AG04449 (cell line): ENCODE measurements around the gene CMIP.
A peak's percentile ranks its signal among the peaks of the same experiment; 100 is the strongest.

Experiments used
- CTCF ChIA-PET: fragments of 350-600 bp; formaldehyde crosslinking; extraction: SDS; loops from one replicate; lab custom pipeline; 2021; ENCODE audit warnings: antibody characterized with exemption; lab: Yijun Ruan, JAX
- POLR2A ChIA-PET: fragments of 400-600, 350-600 bp; formaldehyde crosslinking; extraction: SDS; loops from one replicate; lab custom pipeline; 2020; ENCODE audit warnings: antibody characterized with exemption, inconsistent platforms; lab: Yijun Ruan, JAX
- DNase-seq: peaks from one replicate; pipeline ENCODE4 v3.0.0-alpha.2; 2010; ENCODE audit warnings: low read depth, low spot score
- H3K4me3 ChIP-seq: 2 replicates; pipeline ENCODE4 v1.5.1; 2011; ENCODE audit warnings: low read depth, mild to moderate bottlenecking, control low read depth, low read length
- TF ChIP-seq, protein P1 (sequence below): IDR thresholded peaks from one replicate; pipeline ENCODE4 v1.5.1; 2011; ENCODE audit warnings: mild to moderate bottlenecking, moderate library complexity, low read length, control low read depth, inconsistent platforms; ENCODE audit not compliant: insufficient read depth; ENCODE audit errors: missing control alignments

CMIP gene

DNA sequence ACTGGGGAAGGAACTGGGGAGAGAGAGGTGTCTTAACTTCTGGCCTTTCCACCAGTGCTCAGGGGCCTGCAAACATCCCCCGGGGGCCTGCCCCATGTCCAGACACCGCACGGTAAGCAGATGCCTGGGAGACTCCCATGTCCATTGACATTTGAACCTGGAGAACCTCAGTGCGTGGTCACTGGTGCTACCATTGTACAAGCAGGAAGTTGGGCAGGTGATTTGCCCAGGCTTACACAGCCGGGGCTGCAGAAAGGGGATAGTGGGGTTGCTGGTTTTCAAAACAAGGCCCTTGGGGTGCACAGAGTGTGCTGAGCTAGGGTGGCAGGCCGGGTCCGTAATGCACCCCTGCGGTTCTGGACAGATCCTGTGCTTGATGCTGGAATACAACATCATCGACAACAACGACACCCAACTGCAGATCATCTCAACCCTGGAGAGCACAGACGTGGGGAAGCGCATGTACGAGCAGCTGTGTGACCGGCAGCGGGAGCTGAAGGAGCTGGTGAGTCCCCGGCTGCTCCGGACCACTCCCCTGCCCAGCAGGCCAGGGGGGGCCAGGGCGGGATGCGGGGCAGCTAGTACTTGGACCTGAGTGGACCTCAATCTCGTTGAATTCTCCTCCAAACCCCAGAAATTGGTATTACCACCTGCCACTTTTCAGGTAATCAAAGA, 256.8 kb downstream of the CMIP start:
- TF ChIP-seq, protein P1, sequence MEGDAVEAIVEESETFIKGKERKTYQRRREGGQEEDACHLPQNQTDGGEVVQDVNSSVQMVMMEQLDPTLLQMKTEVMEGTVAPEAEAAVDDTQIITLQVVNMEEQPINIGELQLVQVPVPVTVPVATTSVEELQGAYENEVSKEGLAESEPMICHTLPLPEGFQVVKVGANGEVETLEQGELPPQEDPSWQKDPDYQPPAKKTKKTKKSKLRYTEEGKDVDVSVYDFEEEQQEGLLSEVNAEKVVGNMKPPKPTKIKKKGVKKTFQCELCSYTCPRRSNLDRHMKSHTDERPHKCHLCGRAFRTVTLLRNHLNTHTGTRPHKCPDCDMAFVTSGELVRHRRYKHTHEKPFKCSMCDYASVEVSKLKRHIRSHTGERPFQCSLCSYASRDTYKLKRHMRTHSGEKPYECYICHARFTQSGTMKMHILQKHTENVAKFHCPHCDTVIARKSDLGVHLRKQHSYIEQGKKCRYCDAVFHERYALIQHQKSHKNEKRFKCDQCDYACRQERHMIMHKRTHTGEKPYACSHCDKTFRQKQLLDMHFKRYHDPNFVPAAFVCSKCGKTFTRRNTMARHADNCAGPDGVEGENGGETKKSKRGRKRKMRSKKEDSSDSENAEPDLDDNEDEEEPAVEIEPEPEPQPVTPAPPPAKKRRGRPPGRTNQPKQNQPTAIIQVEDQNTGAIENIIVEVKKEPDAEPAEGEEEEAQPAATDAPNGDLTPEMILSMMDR = no peak
- no peak for DNase-seq
- ChIA-PET CTCF (no interaction called here), POLR2A (no interaction called here)
- H3K4me3 ChIP-seq = no peak overlapping the region

DNA sequence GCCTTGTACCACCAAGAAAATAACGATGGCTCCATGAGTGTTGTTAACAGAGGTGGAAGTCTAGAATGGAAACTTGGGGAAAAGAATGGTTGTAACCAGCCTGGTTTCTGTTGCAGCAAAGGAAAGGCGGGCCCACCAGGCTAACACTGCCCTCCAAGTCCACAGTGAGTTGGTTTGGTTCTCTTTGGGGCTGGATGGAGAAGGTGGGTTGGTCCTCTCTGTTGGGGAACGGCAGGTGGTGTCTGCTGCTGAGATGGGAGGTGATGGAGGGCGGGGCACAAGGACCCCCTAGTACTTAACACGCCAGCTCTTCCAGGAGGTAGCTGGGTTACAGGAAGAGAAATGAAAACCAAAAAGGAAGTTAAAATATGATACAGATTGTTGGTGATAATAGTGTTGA, 257.9 kb downstream of the CMIP start:
- CTCF ChIA-PET = interaction anchor here (1.2 to 1.4 kb wide), 3 partner anchors 9 to 11 kb away, joined by 3 to 4 read pairs (median 3); no protein-coding TSS in a partner anchor
- no peak for DNase-seq

DNA sequence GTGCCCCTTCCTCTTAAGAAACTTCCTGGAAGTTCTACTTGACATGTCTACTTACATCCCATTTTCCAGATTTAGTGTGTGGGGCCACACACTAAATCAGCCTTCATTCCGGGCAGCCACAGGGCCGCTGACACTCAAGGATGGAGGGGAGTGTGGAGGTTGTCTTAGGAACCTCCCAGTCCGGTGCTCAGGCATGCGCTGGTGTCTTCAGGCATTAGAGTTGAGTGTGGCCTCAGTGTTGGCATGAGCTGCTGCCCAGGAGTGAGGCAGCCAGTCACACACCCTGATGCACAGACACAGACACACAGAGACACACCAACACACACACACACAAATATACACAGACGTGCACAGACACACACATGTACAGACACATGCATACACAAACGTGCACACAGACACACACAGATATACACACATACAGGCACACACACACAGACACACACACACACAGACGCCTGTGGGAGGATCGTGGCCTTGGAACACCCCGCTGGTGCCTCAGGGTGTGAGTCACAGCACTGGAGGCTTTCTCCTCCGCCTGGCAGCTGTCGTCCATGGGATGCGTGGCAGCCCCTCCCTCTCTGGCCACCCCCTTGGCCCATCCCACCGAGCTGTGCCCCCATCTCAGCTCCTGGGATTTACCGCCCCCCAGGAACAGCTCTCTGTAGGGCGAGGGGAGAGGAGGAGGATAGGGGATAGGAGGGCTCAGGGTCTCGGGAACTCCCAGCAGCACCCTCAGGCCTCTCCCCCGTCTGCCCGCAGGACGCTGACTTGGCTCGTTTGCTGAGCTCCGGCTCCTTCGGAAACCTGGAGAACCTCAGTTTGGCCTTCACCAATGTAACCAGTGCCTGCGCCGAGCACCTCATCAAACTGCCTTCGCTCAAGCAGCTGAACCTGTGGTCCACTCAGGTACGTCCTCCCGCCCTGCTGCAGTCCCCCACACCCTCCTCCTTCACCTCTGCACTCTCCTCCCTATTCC, 258.9 kb downstream of the CMIP start:
- ChIA-PET POLR2A (interaction anchor here (1.0 kb wide), 1 partner anchor 8 kb away, joined by 3 read pairs; no protein-coding TSS in a partner anchor), CTCF (interaction anchor here (0.7 to 1.8 kb wide), 5 partner anchors 9 to 299 kb away, joined by 3 to 7 read pairs (median 3); no protein-coding TSS in a partner anchor)
- TF ChIP-seq, protein P1 = no peak
- no peak overlapping the region; the same call in 1 of the 2 replicates for H3K4me3 ChIP-seq
- DNase-seq = peak; percentile 69

More for the DNA sequence above, 257.9 kb downstream of the CMIP start:
- TF ChIP-seq, protein P1 = no peak
- POLR2A ChIA-PET = no interaction called here
- no peak overlapping the region for H3K4me3 ChIP-seq

DNA sequence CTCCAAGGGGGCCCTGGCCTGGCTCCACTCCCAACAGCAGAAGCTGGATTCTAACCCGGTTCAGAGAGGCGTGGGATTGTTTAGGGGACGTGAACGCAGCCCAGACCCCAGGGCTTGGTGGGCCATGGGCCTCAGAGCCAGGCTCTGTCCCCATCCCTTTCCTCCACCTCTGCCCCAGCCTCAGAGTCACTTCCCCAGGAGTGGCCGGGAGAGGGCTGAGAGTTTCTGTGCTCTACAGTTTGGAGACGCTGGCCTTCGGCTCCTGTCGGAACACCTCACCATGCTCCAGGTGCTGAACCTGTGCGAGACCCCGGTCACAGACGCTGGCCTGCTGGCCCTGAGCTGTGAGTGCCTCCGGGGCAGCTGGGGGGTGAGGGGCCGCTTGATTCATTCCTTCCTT, 260.7 kb downstream of the CMIP start:
- TF ChIP-seq, protein P1 = no peak
- DNase-seq = no peak
- ChIA-PET POLR2A (no interaction called here), CTCF (interaction anchor here (0.8 to 1.5 kb wide), 3 partner anchors 10 to 301 kb away, joined by 3 read pairs; no protein-coding TSS in a partner anchor)
- H3K4me3 ChIP-seq = no peak overlapping the region

DNA sequence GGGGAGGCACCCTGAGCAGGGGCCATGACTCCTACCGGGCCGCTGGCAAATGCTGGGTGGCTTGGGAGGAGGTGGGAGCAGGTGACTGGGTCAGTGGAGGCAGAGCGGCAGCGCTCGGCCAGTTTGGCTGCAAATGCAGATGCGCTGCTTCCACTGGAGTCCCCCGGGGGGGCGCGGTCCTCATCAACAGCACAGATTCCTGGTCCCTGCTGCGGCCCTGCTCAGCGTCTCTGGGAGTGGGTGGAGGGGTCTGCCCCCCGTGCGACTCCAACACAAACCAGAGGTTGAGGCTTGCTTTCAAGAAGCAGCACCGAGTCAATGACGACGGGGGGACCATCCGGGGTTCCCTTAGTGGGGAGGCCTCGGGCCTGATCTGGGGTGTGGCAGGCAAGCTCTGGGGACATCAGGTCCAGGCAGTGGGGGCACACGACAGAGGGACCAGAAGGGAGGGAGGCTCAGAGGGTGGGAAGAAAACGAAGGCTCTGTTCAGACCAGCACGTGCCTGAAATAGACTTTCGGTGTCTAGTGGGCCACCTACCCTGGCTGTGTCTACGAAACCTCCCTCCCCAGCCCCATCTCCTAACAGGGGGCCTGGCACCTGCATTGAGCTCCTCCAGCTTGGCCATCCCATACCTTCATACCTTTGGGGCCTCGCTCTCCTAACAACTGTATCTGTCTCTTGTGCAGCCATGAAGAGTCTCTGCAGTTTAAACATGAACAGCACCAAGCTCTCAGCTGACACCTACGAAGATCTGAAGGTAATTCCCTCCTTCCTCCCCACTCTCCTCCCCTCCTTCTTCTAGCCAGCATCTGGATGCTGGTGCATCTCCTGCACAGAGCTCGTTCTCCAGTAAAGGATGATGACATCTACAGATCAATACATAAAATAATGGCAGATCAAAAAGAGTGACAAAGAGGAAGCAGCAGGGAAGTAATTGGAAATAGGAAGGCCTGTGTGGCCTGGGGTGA, 262.0 kb downstream of the CMIP start:
- ChIA-PET CTCF (interaction anchor here (1.5 kb wide), 2 partner anchors 9 to 303 kb away, joined by 3 read pairs; no protein-coding TSS in a partner anchor), POLR2A (interaction anchor here (0.8 kb wide), 1 partner anchor 59 kb away, joined by 3 read pairs; no protein-coding TSS in a partner anchor)
- DNase-seq = no peak
- TF ChIP-seq, protein P1 = no peak
- H3K4me3 ChIP-seq = no peak overlapping the region
